ENCODE measurements around the gene TRIM33.

TRIM33 gene

GRCh38 chr1:114467491-114467890 lies 43.5 kb downstream of the TRIM33 start:
- 96% methylated on average over 1 of the region's 1 CpG for WGBS
- no peak overlapping the region for H3K9ac ChIP-seq (ENCODE audit: low read depth, low read length)
- no peaks in the 10 kb centered on the region for H3K27me3 ChIP-seq (ENCODE audit: insufficient read depth, low read length)
- no peak overlapping the region for H3K27ac ChIP-seq (ENCODE audit: low read depth, low read length)
- peaks cover 16% of the 10 kb centered on the region for H3K4me1 ChIP-seq (ENCODE audit: insufficient read depth, low read length)
- H3K9me3 ChIP-seq (ENCODE audit: insufficient read depth, low read depth, low read length) = no peaks in the 10 kb centered on the region
- no peak overlapping the region for H3K4me3 ChIP-seq (ENCODE audit: low read length)
- peaks cover 9% of the 10 kb centered on the region for H3K36me3 ChIP-seq (ENCODE audit: insufficient read depth, low read length)

- Histone ChIP-seq H3K36me3 (ENCODE audit: insufficient read depth, low read length) (peaks cover 19% of the 10 kb centered on the region), H3K4me3 (ENCODE audit: low read length) (no peak overlapping the region), H3K9me3 (ENCODE audit: insufficient read depth, low read depth, low read length) (no peaks in the 10 kb centered on the region), H3K27ac (ENCODE audit: low read depth, low read length) (no peak overlapping the region), H3K4me1 (ENCODE audit: insufficient read depth, low read length) (peaks cover 16% of the 10 kb centered on the region), H3K27me3 (ENCODE audit: insufficient read depth, low read length) (no peaks in the 10 kb centered on the region), H3K9ac (ENCODE audit: low read depth, low read length) (no peak overlapping the region)
- WGBS = 94% methylated on average over 14 of the region's 14 CpGs
Measured at GRCh38 chr1:114466334-114467014, 44.5 kb downstream of the TRIM33 start.

- Histone ChIP-seq H3K4me3 (ENCODE audit: low read length) (no peak overlapping the region), H3K27ac (ENCODE audit: low read depth, low read length) (no peak overlapping the region), H3K4me1 (ENCODE audit: insufficient read depth, low read length) (peaks cover 15% of the 10 kb centered on the region), H3K9ac (ENCODE audit: low read depth, low read length) (no peak overlapping the region), H3K36me3 (ENCODE audit: insufficient read depth, low read length) (peaks cover 32% of the 10 kb centered on the region), H3K27me3 (ENCODE audit: insufficient read depth, low read length) (no peaks in the 10 kb centered on the region), H3K9me3 (ENCODE audit: insufficient read depth, low read depth, low read length) (no peaks in the 10 kb centered on the region)
- 88% methylated on average over 1 of the region's 1 CpG for WGBS
Measured at GRCh38 chr1:114462963-114463362, 48.0 kb downstream of the TRIM33 start.

- H3K36me3 ChIP-seq (ENCODE audit: insufficient read depth, low read length) = peaks cover 38% of the 10 kb centered on the region
Measured at GRCh38 chr1:114462341-114462740, 48.7 kb downstream of the TRIM33 start.

GRCh38 chr1:114458237-114458777 lies 52.7 kb downstream of the TRIM33 start:
- Histone ChIP-seq H3K36me3 (ENCODE audit: insufficient read depth, low read length) (peaks cover 76% of the 10 kb centered on the region), H3K9me3 (ENCODE audit: insufficient read depth, low read depth, low read length) (no peaks in the 10 kb centered on the region), H3K4me3 (ENCODE audit: low read length) (no peak overlapping the region), H3K27me3 (ENCODE audit: insufficient read depth, low read length) (no peaks in the 10 kb centered on the region), H3K9ac (ENCODE audit: low read depth, low read length) (no peak overlapping the region), H3K4me1 (ENCODE audit: insufficient read depth, low read length) (peaks cover 3% of the 10 kb centered on the region; the same call in 1 of the 2 replicates), H3K27ac (ENCODE audit: low read depth, low read length) (no peak overlapping the region)

More at GRCh38 chr1:114462341-114462740, 48.7 kb downstream of the TRIM33 start:
- Histone ChIP-seq H3K27me3 (ENCODE audit: insufficient read depth, low read length) (no peaks in the 10 kb centered on the region), H3K9me3 (ENCODE audit: insufficient read depth, low read depth, low read length) (no peaks in the 10 kb centered on the region), H3K4me1 (ENCODE audit: insufficient read depth, low read length) (peaks cover 14% of the 10 kb centered on the region), H3K9ac (ENCODE audit: low read depth, low read length) (no peak overlapping the region), H3K27ac (ENCODE audit: low read depth, low read length) (no peak overlapping the region), H3K4me3 (ENCODE audit: low read length) (no peak overlapping the region)
- WGBS = no CpG with 5 or more reads among the region's 1 CpG

GRCh38 chr1:114457675-114458236 lies 53.2 kb downstream of the TRIM33 start:
- H3K4me3 ChIP-seq (ENCODE audit: low read length) = no peak overlapping the region
- H3K9me3 ChIP-seq (ENCODE audit: insufficient read depth, low read depth, low read length) = no peaks in the 10 kb centered on the region
- H3K4me1 ChIP-seq (ENCODE audit: insufficient read depth, low read length) = peaks cover 3% of the 10 kb centered on the region; the same call in 1 of the 2 replicates
- H3K27ac ChIP-seq (ENCODE audit: low read depth, low read length) = no peak overlapping the region
- peaks cover 73% of the 10 kb centered on the region for H3K36me3 ChIP-seq (ENCODE audit: insufficient read depth, low read length)
- H3K27me3 ChIP-seq (ENCODE audit: insufficient read depth, low read length) = no peaks in the 10 kb centered on the region
- 97% methylated on average over 3 of the region's 4 CpGs for WGBS
- no peak overlapping the region for H3K9ac ChIP-seq (ENCODE audit: low read depth, low read length)

GRCh38 chr1:114456586-114456985 lies 54.4 kb downstream of the TRIM33 start:
- H3K27ac ChIP-seq (ENCODE audit: low read depth, low read length) = no peak overlapping the region
- H3K27me3 ChIP-seq (ENCODE audit: insufficient read depth, low read length) = no peaks in the 10 kb centered on the region
- 88% methylated on average over 2 of the region's 3 CpGs for WGBS
- H3K9me3 ChIP-seq (ENCODE audit: insufficient read depth, low read depth, low read length) = no peaks in the 10 kb centered on the region
- peaks cover 64% of the 10 kb centered on the region for H3K36me3 ChIP-seq (ENCODE audit: insufficient read depth, low read length)
- H3K4me3 ChIP-seq (ENCODE audit: low read length) = no peak overlapping the region
- no peak overlapping the region for H3K9ac ChIP-seq (ENCODE audit: low read depth, low read length)
- peaks cover 3% of the 10 kb centered on the region; the same call in 1 of the 2 replicates for H3K4me1 ChIP-seq (ENCODE audit: insufficient read depth, low read length)

- Histone ChIP-seq H3K9ac (ENCODE audit: low read depth, low read length) (no peak overlapping the region), H3K36me3 (ENCODE audit: insufficient read depth, low read length) (peaks cover 68% of the 10 kb centered on the region), H3K4me1 (ENCODE audit: insufficient read depth, low read length) (peaks cover 3% of the 10 kb centered on the region; the same call in 1 of the 2 replicates), H3K27me3 (ENCODE audit: insufficient read depth, low read length) (no peaks in the 10 kb centered on the region), H3K27ac (ENCODE audit: low read depth, low read length) (no peak overlapping the region), H3K9me3 (ENCODE audit: insufficient read depth, low read depth, low read length) (no peaks in the 10 kb centered on the region), H3K4me3 (ENCODE audit: low read length) (no peak overlapping the region)
Measured at GRCh38 chr1:114455102-114455785, 55.8 kb downstream of the TRIM33 start.

- WGBS = 100% methylated on average over 1 of the region's 1 CpG
Measured at GRCh38 chr1:114454539-114454938, 56.5 kb downstream of the TRIM33 start.

GRCh38 chr1:114453361-114453784 lies 57.6 kb downstream of the TRIM33 start:
- Histone ChIP-seq H3K9ac (ENCODE audit: low read depth, low read length) (no peak overlapping the region), H3K36me3 (ENCODE audit: insufficient read depth, low read length) (peaks cover 69% of the 10 kb centered on the region), H3K9me3 (ENCODE audit: insufficient read depth, low read depth, low read length) (no peaks in the 10 kb centered on the region), H3K27ac (ENCODE audit: low read depth, low read length) (no peak overlapping the region), H3K27me3 (ENCODE audit: insufficient read depth, low read length) (no peaks in the 10 kb centered on the region), H3K4me3 (ENCODE audit: low read length) (no peak overlapping the region), H3K4me1 (ENCODE audit: insufficient read depth, low read length) (peaks cover 3% of the 10 kb centered on the region; the same call in 1 of the 2 replicates)
- WGBS = 87% methylated on average over 2 of the region's 2 CpGs

More at GRCh38 chr1:114454539-114454938, 56.5 kb downstream of the TRIM33 start:
- H3K9ac ChIP-seq (ENCODE audit: low read depth, low read length) = no peak overlapping the region
- no peaks in the 10 kb centered on the region for H3K27me3 ChIP-seq (ENCODE audit: insufficient read depth, low read length)
- H3K27ac ChIP-seq (ENCODE audit: low read depth, low read length) = no peak overlapping the region
- no peaks in the 10 kb centered on the region for H3K9me3 ChIP-seq (ENCODE audit: insufficient read depth, low read depth, low read length)
- H3K4me3 ChIP-seq (ENCODE audit: low read length) = no peak overlapping the region
- peaks cover 3% of the 10 kb centered on the region; the same call in 1 of the 2 replicates for H3K4me1 ChIP-seq (ENCODE audit: insufficient read depth, low read length)
- peaks cover 68% of the 10 kb centered on the region for H3K36me3 ChIP-seq (ENCODE audit: insufficient read depth, low read length)
